ENCODE data around the gene ADNP.

DNA sequence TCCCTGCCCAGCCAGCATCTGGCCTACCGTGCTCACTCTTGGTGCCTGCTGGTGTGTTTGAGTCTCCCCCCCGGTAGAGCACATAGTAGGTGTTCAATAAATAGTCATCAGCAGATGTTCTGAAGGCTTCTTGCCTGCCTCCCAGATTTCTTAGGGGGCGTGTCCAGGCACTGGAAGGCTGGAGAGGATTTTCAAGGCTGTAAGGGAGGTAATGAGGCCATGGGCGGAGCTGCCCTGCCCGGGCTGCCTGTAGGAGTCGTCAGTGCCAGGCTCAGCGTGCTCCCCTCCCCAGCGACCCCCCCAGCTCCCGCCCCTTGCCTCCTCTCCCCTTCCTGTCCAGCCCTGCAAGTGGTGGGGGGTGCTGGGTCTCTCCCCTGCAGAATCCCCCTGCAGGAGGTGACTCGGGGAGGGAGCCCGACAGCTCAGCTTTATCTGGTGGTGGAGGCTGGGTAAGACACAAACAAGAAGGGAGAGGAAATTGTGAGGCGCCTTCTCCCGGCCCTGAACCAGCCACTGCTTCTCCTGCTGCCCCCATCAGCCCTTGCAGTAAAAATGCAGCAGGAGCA is 80.4 kb downstream of the ADNP start:
- TF ChIP-seq, protein P1, sequence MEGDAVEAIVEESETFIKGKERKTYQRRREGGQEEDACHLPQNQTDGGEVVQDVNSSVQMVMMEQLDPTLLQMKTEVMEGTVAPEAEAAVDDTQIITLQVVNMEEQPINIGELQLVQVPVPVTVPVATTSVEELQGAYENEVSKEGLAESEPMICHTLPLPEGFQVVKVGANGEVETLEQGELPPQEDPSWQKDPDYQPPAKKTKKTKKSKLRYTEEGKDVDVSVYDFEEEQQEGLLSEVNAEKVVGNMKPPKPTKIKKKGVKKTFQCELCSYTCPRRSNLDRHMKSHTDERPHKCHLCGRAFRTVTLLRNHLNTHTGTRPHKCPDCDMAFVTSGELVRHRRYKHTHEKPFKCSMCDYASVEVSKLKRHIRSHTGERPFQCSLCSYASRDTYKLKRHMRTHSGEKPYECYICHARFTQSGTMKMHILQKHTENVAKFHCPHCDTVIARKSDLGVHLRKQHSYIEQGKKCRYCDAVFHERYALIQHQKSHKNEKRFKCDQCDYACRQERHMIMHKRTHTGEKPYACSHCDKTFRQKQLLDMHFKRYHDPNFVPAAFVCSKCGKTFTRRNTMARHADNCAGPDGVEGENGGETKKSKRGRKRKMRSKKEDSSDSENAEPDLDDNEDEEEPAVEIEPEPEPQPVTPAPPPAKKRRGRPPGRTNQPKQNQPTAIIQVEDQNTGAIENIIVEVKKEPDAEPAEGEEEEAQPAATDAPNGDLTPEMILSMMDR (IDR thresholded peaks at IDR 0.05 in 2 of 3, conservative IDR thresholded peaks at IDR 0.05 in 1 of 3; ENCODE audit: control insufficient read depth in 2 of 3, extremely low read depth in 1 of 3, insufficient read depth in 1 of 3, low read depth in 3 of 3, low read length in 3 of 3): no peak
- no peak for TF ChIP-seq NRF1 (conservative IDR thresholded peaks at IDR 0.05; ENCODE audit: low read depth, low read length)
- no peak for TF ChIP-seq SUZ12 (IDR thresholded peaks at IDR 0.05; ENCODE audit: unreplicated experiment)
- TF ChIP-seq CEBPB (IDR thresholded peaks at IDR 0.05; ENCODE audit: borderline replicate concordance in 1 of 2, low read depth in 2 of 2, low read length in 2 of 2): no peak
- TF ChIP-seq RAD21 (IDR thresholded peaks at IDR 0.05; ENCODE audit: insufficient read depth, low read depth, low read length): no peak
- TF ChIP-seq, protein P2, sequence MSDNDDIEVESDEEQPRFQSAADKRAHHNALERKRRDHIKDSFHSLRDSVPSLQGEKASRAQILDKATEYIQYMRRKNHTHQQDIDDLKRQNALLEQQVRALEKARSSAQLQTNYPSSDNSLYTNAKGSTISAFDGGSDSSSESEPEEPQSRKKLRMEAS (IDR thresholded peaks at IDR 0.05; ENCODE audit: low read depth, low read length): no peak
- no peak for TF ChIP-seq NFYB (IDR thresholded peaks at IDR 0.05; ENCODE audit: insufficient read depth, low read depth, low read length)
- TF ChIP-seq CREB1 (IDR thresholded peaks at IDR 0.05; ENCODE audit: low read depth): no peak
- TF ChIP-seq SREBF1 (IDR thresholded peaks at IDR 0.05; ENCODE audit: low read length): no peak
- no peak for TF ChIP-seq RCOR1 (conservative IDR thresholded peaks at IDR 0.05; ENCODE audit: low read depth, low read length)
- TF ChIP-seq RELA (IDR thresholded peaks at IDR 0.05; ENCODE audit: borderline replicate concordance, partially characterized antibody): no peak
- TF ChIP-seq CREM (IDR thresholded peaks at IDR 0.05; ENCODE audit: low read depth): no peak

Measured in GM12878 (cell line).